SIG-M5 (cell line): ENCODE results near the gene NDUFS3.
A peak's percentile ranks its signal among the peaks of the same experiment; 100 is the strongest.
"Not testable (repeated sequence)": the region's sequence is repeated elsewhere in the genome, so short reads cannot be mapped to it uniquely, and the experiment has no call there.

Experiments
- DNase-seq: peaks from one replicate; lab custom pipeline; 2025; lab: John Stamatoyannopoulos, UW

The NDUFS3 gene

DNA sequence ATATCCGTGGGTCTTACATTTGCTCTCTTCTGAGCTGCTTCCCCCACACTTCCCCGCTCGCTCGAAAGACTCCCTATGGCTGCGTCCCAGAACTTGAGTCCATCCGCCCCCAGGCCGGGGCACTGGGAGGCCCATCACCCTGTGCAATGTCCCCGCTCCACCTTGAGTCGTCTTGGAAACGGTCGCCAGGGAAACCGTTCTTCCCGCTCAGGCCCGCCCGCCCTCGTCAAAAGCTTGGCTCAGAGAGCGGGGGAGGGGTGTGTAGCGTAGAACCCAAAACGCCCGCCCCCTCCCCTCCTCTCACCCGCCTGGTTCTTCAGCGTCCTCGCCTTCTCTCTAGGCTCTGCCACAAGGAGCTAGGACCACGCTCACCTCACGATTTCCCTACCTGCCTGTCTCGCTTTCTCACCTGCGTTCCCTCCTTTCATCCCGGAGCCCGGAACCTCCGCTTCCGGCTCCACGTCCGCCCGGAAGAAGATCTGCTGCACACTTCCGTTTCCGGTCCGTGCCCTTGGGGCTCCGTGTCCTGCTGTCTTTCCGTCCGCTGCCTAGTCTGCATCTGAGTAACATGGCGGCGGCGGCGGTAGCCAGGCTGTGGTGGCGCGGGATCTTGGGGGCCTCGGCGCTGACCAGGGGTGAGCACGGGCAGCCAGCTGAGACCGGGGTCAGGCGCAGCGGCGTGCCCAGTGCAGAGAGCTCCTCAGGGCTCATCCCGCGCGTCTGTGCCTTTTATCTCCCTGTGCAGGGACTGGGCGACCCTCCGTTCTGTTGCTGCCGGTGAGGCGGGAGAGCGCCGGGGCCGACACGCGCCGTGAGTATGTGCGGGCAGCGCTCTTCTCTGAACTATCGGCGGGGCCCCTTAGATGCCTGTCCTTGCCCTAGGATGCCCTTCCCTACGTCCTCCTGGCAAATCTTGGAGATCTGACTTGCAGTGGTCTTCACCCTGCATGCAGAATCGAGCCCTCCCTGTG, at the start of gene NDUFS3, which contains the start of gene KBTBD4:
Gene NDUFS3 (plus strand): TSS at position 551 of the 971 bp plus-strand sequence. CDS start 18 bp downstream, at position 569.
Gene KBTBD4 (minus strand): TSS at position 447 of the 971 bp plus-strand sequence. CDS start 19 bp downstream, at position 428.
- DNase-seq = peak; percentile 39

GRCh38 chr11:47529951-47530350, 48.9 kb upstream of the NDUFS3 start:
- no peak for DNase-seq

DNA sequence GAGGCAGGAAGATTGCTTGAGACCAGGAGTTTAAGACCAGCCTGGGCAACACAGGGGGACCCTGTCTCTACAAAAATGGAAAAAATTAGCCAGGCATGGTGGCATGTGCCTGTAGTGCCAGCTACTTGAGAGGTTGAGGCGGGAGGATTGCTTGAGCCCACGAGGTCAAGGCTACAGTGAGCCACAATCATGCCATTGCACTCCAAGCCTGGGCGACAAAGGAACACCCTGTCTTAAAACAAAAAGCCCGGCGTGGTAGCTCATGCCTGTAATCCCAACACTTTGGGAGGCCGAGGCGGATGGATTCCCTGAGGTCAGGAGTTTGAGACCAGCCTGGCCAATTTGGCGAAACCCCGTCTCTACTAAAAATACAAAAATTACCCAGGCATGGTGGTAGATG, 48.2 kb upstream of the NDUFS3 start:
- DNase-seq = not testable (repeated sequence)

GRCh38 chr11:47531666-47532065, 47.2 kb upstream of the NDUFS3 start:
- DNase-seq = no peak

DNA sequence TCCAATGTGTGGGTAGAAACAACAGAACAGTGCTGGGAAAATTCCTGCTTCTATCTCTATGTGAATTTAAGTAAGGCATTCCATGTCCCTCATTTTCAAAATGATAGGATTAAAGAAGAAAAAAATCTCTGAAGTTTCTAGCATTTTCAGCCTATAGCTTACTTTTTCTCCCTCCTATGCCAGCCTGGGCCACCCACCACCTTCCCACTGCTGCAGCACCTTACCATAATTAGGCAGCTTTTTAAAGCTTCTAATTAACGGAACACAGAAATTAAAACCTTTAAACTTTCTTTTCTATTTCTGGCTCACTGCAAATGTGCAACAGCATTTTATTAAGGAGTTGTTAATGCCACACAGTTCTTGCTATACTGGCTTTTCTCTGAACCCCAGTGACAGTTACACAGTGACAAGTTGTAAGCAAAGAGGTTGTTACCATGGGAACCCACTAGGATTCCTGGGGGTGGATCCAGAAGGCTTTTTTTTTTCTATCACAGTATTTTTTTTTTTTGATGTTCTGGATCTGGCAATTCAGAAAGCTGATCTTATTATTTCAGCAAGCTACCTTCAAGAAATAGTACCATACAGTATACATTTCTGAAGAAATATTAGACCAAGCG, 46.2 kb upstream of the NDUFS3 start:
- no peak for DNase-seq

GRCh38 chr11:47533690-47534151, 45.2 kb upstream of the NDUFS3 start:
- no peak for DNase-seq

- DNase-seq = no peak
Measured at GRCh38 chr11:47534704-47535251, 44.1 kb upstream of the NDUFS3 start.

DNA sequence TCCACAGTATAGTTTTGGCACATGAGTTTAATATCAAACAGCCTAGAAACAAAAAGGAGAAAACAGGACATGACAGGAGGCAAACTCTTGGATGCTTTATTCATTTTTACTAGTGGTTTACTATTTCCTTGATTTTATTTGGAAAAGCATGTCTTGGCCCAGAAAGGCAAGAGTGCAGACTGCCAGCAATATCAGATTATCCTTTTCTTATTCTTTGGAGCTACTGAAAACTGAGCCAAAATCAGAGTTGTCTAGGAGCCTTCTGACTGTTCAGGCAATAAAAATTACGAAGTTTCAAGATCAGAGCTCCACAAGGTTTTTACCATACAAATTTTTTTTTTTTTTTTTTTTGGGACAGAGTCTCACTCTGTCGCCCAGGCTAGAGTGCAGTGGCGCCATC, 42.0 kb upstream of the NDUFS3 start:
- no peak for DNase-seq

- no peak for DNase-seq
Measured at GRCh38 chr11:47538741-47539565, 39.9 kb upstream of the NDUFS3 start.

- no peak for DNase-seq
Measured at GRCh38 chr11:47539681-47540039, 39.2 kb upstream of the NDUFS3 start.

DNA sequence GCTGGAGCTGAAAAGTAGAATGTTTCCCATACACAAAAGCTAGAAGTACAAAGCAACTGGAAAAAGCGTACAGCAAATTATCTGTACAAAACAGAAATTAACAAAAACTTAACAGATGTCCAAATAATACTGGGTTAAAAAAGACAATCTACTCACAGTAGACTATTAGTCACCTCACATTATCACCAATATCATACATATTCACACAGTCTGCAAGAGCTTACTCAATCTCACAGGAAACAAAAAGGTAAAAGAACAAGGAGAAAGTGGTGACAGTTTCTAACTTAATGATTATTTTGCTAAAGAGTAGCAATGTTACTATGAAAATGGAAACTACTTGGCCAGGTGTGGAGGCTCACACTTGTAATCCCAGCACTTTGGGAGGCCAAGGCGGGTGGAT, 37.8 kb upstream of the NDUFS3 start:
- no peak for DNase-seq

- DNase-seq = no peak
Measured at GRCh38 chr11:47545298-47545697, 33.6 kb upstream of the NDUFS3 start.

DNA sequence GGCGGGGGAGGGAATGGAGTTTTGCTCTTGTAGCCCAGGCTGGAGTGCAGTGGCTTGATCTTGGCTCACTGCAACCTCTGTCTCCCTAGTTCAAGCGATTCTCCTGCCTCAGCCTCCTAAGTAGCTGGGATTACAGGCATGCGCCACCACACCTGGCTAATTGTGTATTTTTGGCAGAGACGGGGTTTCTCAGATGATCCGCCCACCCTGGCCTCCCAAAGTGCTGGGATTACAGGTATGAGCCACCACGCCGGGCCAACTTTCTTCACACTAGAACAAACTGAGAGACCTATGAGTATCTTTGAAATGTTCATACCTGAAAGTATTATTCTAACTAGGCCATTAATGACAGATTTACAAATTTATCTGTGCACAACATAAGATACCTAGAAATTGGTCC, 32.6 kb upstream of the NDUFS3 start:
- DNase-seq = not testable (repeated sequence)

DNA sequence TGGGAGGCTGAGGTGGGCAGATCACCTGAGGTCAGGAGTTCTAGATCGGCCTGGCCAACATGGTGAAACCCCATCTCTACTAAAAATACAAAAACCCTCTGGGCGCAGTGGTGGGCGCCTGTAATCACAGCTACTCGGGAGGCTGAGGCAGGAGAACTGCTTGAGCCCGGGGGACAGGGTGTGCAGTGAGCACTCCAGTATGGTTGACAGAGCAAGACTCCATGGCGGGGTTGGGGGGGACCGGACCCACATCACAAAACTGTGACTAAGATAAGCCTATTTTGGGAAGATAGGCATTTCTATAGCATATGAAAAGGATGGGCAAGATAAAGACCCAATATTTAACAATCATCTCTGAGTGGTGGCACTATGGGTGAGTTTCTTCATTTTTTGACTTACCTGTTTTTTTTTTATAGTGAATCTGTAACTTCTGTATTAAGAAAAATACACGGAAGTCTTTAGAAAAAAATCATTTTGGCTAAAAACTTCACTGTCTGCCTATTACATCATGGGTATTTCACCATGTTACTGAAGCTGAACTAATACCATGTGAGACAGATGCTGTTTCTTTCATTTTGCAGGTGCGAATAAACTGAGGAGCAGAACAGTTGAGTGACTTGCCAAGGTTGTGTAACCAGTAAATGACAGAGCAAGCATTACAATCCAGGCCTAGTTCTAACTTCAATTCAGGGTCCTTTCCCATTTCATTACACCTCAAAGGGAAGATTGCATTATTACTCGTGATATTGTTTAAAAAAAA, 28.4 kb upstream of the NDUFS3 start:
- no peak for DNase-seq

DNA sequence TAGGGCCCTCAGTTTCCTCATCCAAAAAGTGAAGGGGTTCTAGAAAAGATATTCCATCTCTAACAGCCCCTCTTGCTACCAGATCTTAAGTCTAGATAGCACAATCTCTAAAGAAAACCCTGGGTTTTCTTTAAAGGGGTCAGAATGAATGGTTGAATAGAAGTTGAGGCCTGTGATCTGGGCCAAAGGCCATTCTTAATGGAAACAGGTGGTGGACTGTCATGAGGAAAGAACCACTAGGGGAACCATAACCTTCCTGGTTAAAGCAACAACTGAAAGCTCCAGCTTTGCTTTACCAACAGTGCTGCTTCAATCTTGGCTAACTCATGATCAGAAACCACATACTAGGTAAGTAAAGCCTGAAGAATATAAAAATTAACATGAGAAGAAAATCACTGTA, 27.8 kb upstream of the NDUFS3 start:
- no peak for DNase-seq

DNA sequence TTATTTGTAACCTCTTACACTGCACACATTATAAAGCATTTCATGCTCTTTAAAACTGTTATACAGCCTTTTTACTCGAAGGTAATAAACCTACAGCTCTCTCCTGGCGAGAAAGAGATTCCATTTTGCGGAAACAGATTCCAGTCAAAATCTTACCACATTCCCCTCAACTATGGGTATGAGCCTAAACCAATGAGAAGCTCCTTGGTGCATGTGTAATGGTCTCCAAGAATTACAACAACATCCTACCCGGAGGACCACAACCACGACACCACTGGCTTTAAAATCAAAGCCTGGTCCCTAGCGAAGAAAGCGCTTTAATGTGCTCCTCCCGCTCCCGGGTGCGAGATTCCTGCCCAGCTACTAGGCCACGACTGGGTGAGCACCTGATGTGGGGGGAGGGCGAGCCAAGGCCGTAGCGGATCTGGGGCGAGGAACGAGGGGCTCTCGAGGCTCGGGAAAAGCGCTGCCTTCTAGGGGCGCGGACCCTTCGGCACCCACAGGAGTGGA, 26.8 kb upstream of the NDUFS3 start:
- DNase-seq = no peak

GRCh38 chr11:47552566-47553405, 26.1 kb upstream of the NDUFS3 start, which contains the start of gene CELF1:
Gene CELF1 (minus strand): TSS chr11:47553132. CDS start chr11:47499523, 53,609 bp downstream.
- peak; percentile 11 for DNase-seq

GRCh38 chr11:47553406-47553743, 25.5 kb upstream of the NDUFS3 start:
- DNase-seq = no peak

- not testable (repeated sequence) for DNase-seq
Measured at GRCh38 chr11:47557004-47557403, 21.9 kb upstream of the NDUFS3 start.

- no peak for DNase-seq
Measured at GRCh38 chr11:47558695-47559094, 20.2 kb upstream of the NDUFS3 start.
